Measurements from ENCODE around the gene BCL11B.

GRCh38 chr14:99128185-99128584, 143.8 kb downstream of the BCL11B start:
- TF ChIP-seq CTCF (IDR thresholded peaks at IDR 0.05; ENCODE audit: low read depth, low read length, missing input control) (no peak), REST (IDR thresholded peaks at IDR 0.05) (no peak), RAD21 (IDR thresholded peaks at IDR 0.05) (no peak)

Data from liver (tissue), 3 donors.